Activated T-cell treated with anti-CD3 and anti-CD28 coated beads, Interleukin-2, amount 50 U/mL, for 48 hours (primary cell): ENCODE results near the gene RECK.

Source experiments
- DNase-seq, 2 experiments: peaks; one replicate each; pipeline ENCODE4 v3.0.0-alpha.2; 2020

RECK gene

DNA sequence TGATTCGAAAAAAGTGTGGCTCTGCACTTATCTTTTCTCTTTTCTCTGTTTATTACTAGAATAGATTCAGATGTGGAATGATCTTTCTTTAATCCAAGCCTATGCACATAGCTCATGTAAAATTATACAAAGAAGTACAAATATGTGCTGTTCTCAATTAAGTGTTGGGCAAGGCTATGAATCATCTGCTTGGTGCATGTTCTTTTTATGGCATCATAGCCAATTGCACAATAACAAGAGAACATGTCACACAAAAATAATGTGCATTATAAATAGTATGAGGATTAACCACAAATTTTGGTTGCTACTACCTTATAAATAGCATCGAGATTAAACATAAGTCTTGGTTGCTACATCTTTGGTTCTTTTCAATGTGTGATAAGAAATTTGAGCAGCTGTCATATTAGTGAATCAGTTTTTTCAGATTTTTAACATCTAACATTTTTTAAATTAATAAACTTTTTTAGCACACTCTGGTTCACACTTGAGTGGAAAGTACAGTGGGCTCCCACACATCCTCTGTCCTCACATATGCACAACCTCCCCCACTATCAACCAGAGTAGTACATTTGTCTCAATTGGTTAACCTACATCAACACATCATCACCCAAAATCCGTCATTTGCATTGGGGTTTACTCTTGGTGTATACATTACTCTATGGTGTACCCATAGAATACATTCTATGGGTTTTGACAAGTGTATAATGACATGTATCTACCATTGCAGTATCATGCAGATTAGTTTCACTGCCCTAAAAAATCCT, 6.8 kb upstream of the RECK start:
- DNase-seq, result no peak

GRCh38 chr9:36030871-36031270, 5.8 kb upstream of the RECK start:
- DNase-seq, result no peak

DNA sequence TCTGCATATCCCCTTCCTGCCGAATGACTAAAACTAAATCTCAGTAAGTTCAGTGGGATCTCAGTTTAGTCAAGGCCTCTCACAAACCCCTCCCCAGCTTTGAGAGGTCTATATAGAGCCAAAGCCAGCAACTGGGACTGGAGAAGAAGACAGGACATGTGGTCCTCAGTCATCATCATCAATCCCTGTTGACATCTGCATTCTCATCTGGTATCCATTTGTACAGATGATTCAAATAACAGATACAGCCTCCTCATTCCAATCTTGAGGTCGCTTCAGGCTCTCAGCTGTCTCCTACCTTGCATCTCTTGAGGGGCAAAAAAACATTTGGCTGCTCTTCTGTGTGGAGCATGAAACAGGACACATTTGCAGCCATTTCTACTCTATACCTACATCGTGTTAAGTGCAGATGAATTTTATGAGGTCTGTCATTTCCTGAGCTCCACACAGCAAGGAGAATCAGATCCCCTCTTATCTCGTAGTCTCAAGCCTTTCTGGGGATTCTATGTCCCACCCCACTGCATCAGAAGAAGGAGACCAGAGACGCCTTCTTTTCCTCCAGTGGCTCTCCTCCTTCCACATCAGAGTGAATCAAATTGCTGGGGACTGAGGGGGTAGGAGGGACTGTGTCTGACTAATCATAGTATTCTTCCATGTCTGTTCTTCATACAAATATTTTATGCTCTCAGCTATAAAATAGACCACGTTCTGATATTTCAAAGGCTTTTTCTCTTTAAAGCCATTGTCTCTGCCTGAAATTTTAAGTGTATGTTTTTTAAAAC, 4.7 kb upstream of the RECK start:
- DNase-seq, result no peak

DNA sequence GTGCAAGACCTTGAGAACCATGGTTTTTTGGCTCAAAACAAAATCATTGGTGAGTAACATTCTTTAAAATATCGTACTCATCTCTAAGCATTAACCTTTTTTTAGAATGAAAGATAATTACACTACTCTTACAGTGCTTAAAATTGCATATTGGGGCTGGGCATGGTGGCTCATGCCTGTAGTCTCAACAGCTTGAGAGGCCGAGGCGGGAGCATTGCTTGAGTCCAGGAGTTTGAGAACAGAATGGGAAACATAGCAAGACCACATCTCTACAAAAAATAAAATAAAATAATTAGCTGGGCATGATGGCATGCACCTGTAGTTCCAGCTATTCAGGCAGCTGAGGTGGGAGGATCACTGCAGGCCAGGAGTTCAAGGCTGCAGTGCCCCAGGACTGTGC, 2.9 kb upstream of the RECK start:
- no peak for DNase-seq

DNA sequence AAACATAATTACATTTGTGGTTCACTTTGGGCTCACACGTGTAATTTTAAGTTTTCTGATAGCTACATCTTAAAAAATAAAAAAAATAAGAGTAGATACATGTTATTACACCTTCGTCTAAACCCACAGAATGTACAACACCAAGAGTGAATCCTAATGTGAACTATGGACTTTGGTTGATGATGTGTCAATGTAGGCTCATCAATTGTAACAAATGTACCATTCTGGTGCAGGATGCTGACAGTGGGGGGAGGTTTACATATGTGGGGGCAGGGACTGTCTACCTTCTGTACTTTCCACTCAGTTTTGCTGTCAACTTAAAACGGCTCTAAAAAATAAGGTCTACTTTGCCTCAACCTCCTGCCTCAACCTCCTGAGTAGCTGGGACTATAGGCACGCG, 2.5 kb upstream of the RECK start:
- DNase-seq, result no peak

DNA sequence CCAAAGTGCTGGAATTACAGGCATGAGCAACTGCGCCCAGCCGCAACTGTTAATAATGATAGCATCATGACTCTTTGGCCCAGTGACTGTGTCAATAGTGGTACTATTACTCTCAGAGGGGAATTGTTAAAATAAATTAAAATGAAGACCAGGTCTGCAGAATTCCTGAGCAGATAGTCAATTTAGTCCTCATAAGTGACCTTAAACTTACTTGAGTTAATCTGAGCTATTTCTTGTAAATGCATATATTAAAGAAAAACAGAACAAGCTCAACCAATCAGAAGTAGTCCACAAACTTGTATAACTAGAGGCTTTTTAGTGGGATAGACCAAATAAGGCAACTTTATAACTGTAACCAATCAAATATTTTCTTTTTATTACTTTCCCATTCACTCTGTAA, 1.7 kb upstream of the RECK start:
- no peak for DNase-seq

DNA sequence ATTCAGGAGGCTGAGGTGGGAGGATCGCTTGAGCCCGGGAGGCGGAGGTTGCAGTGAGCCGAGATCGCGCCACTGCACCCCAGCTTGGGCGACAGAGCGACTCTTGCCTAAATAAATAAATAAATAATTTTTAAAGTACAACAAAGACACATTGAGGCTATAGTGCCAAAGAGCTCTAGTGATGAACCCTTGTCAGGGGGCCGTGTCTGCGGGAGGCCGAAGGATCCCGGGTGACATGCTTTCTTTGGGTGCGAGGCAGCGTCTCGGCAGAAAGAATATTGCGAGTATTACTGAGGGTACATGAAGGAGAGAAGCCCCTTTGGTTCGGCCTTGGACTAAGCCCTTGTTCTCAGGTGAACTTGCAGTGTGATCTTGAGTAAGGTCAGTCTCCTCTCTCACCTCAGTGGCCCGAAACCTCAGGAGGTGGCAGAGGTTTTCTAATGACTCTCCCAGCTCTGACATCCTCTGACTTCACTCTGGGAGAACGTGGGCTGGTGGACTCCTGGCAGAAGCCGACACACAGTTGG, 397 bp upstream of the RECK start:
- DNase-seq, result no peak

GRCh38 chr9:36037549-36038122, 923 bp downstream of the RECK start:
- no peak for DNase-seq

GRCh38 chr9:36039121-36039520, 2.4 kb downstream of the RECK start:
- no peak for DNase-seq

GRCh38 chr9:36039696-36040095, 3.0 kb downstream of the RECK start:
- DNase-seq, result no peak

DNA sequence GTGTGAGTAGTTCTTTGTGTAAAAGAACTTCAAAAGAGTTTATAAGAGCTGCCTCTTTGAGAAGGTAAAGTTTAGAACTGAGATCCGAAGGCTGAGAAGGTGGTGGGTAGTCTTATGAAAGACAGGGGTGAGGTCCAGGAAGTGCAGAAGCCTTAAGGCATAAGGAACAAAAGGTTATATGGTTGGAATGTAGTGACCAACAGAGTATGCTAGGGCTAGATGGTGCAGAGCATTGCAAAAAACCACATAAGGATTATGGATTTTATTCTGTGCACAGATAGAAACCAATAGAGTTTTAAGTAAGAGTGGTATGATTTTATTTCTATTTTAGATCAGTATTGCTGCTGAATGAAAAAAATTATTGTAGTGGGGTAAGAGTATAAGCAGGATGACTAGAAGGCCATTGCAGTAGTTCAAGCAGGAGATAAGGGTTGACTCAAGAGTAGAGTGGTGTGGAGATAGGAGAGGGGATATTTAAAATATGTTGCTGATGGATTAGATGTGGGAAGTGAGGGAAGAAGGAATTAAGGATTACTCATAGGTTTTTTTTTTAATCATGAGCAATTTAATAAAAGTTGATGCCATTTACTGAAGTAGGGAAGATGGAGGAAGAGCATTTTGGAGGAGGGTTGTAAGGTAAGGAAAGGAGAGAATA, 3.7 kb downstream of the RECK start:
- DNase-seq, result no peak

DNA sequence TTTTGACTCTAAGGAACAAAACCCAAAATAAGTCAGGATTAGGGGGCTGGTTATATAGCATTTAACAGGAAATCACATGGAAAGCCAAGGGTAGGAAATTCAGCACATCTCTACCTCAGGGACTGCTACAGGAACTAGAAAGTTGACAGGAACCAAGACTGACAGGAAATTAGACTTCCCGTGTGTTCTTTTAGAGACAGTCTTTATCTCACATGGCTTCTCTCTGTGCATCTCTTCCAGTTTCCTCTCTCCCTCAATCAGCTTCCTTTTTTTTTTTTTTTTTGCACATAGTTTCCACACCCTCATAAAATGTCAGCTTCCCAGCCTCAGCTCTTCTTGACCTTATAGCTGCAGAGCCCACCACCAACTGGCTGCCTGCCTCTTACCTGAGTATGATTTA, 4.8 kb downstream of the RECK start:
- DNase-seq, result no peak

DNA sequence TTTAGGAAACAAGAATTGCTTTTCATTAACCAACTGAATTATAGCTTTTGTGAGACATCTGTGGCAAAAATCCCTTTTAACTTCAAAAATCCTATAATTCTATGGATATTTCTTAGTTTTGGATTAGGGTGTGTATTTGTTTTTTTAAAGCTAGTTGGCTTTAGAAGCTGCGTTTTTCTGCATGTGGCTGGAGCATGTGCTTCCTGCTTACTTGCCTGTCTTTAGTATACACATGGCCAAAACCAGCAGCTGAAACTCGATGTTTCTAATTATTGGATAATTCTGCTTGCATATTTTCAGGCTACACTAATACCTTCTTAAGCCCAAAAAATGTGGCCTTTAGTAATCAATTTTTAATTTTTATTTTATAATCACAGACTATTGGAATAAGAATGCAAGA, 8.9 kb downstream of the RECK start:
- no peak for DNase-seq

- DNase-seq, result no peak
Observed at GRCh38 chr9:36046923-36047322, 10.2 kb downstream of the RECK start.

GRCh38 chr9:36049408-36049807, 12.7 kb downstream of the RECK start:
- no peak for DNase-seq

DNA sequence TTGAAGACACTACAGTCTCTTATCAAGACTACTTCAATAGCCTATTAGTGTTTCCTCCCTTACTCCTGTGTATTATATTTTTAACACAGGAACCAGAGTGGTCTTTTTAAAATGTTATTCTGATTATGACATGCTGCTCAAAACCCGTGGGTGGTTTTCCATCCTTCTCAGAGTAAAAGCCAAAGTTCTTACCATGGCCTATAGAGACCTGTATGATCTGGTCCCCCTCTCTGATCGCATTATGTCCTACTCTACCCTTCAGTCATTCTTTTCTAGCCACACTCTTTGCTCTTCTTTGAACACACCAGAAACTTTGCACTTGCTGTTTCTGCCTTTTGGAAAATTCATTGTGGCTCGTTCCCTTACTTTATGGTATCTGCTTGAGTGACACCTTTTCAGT, 13.8 kb downstream of the RECK start:
- no peak for DNase-seq

- DNase-seq, result no peak
Observed at GRCh38 chr9:36051317-36051716, 14.6 kb downstream of the RECK start.

DNA sequence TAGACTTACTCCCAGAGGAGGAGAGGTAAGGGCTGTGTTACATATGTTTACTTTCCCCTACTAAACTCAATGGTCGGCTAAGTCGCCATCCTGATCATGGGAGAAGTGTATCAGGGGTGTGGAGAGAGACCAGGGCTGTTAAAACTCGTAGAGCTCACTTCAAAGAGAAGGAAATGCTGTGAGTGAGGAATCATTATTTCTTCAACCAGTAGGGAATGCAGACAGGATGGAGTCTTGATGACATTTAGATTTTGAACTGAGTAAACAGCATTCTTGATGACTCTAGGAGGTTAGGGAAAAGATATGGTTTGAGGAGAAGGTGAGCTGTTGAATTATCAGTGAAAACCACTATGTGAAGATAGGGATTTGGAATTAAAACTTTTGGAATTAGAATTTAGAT, 17.3 kb downstream of the RECK start:
- no peak for DNase-seq

DNA sequence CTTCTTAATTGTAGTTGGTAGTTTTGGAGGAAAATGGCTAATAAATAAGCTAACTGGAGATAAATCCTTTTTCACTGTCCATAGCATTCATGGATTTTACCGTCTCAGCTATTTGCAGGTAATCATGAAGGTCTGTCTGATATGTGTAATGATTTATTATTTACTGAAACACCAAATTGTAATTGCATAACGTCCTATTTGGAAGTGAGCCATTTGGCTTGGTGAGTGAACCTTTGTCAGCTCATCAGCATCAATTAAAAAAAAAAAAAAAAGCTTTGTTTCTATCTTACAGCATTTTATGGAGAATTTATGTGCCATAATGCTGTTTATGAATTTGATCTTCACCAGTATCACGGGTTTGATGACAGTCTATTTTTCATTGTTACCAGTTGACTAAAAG, 20.2 kb downstream of the RECK start:
- DNase-seq, result no peak

DNA sequence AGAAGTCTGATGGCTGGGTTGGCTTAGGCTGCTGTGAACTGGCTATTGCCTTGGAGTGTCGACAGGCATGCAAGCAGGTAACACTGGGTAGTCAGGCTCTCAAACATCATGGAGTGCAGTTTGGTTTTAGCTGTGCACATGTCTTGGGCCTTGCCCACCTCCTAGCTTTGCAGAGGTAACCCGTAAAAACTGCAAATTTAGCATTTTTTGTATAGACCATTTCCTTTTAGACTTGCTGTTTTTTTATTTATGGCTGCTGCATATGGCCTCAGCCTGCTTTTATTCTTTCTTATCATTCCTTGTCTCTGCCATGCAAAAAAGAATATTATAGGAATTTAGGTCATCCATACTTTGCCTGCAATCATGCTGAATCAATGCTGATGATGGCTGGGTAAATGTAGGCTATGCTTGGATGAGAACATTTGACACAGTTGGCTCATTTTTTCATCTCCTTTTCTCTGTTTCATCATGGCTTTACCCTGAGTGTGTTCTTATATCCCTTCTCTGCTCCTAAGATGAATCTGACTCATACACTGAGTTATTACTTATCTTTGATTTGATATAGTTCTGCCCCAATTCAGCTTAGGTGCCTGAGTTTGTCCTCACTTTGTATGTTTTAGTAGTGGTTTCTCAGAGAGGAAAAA, 27.2 kb downstream of the RECK start:
- DNase-seq, result no peak

DNA sequence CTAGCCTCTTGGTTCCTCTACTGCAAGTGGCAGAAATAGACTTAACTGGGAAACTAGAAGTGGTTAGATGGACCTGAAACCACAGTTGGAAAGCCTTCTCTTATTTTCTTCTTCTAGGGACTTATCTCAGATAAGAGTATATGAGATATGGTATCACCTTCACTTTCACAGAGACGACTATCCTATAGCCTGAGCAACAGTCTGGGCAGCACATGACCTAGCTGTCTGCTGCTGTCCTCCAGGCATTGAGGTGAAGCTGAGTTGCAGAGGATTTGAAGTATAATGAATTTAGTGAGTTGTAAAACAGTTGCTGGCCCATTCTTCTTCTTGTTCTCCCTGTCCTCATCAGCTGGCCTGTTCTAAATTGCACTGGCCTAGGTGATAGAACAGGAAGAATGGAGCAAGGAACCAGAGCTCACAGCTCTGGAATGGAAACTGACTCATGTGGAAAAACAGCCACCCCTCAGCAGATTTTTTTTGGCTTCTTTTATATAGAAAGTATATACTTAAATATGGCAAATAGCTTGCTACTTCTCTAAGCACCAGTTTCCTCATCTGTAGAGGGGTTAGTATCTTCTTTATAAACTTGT, 27.8 kb downstream of the RECK start:
- no peak for DNase-seq

GRCh38 chr9:36074055-36074454, 37.3 kb downstream of the RECK start:
- no peak for DNase-seq
